K562 (cell line): ENCODE measurements around the gene SLX4IP. TPM values are rescaled to one million over a fixed set of nuclear protein-coding genes. Genes with fewer than 3 reads are reported as not detected.

Source experiments
- ATAC-seq: fragments of 200-7000 bp; cut with Tn5 transposase; 3 replicates; pipeline ENCODE4 v1.9.1; 2020; ENCODE audit warnings: moderate library complexity
- BruUV-seq: library from RNA; stranded (reverse); fragments of 400-500 nt; replicated peaks from 2 replicates; lab custom pipeline; 2021; lab: Mats Ljungman, UMichigan
- CTCF ChIA-PET: fragments of 300-600 bp; formaldehyde crosslinking; extraction: SDS; loops from one replicate; lab custom pipeline; 2021; ENCODE audit warnings: low intra/inter-chr PET ratio; lab: Yijun Ruan, JAX
- POLR2A ChIA-PET: fragments of 300-600, 350-650 bp; sonication (Branson Sonifier 250); formaldehyde crosslinking; extraction: SDS; loops from one replicate; lab custom pipeline; 2021; ENCODE audit warnings: antibody characterized with exemption, inconsistent platforms; lab: Yijun Ruan, JAX
- DNase-seq, 4 experiments: peaks; one replicate each; pipeline versions ENCODE4 v3.0.0 to v3.0.0-alpha.2; 2011 to 2018; ENCODE audit warnings: low spot score in 3 of 4, mixed read lengths in 3 of 4; ENCODE audit errors: extremely low read depth in 1 of 4
- FAIRE-seq: peaks from 2 replicates; lab custom pipeline; 2011; peaks lifted over from hg19 to GRCh38; lab: Jason Lieb, UNC
- H2AFZ ChIP-seq: 2 replicates; pipeline ENCODE4 v1.6.0; 2011; ENCODE audit warnings: low read depth, low read length, control low read depth, inconsistent platforms
- H3K27ac ChIP-seq: fragments of 200-600 bp; 3 replicates; pipeline ENCODE4 v1.8.0; 2011; ENCODE audit warnings: low read depth, mild to moderate bottlenecking, control low read depth, inconsistent platforms, low read length, moderate library complexity, mixed read lengths; ENCODE audit errors: extremely low read depth
- H3K27me3 ChIP-seq, 2 experiments: fragments of 300-600 bp in 1 of 2; 2 replicates in 1 of 2; 3 replicates in 1 of 2; pipeline versions ENCODE4 v1.6.0 to v1.8.0; 2011; ENCODE audit warnings: inconsistent platforms in 2 of 2, low read length in 2 of 2, mild to moderate bottlenecking in 1 of 2, mixed read lengths in 1 of 2, moderate library complexity in 1 of 2; ENCODE audit not compliant: control insufficient read depth in 2 of 2, insufficient read depth in 2 of 2
- H3K36me3 ChIP-seq: fragments of 300-600 bp; 3 replicates; pipeline ENCODE4 v1.8.0; 2011; ENCODE audit warnings: mild to moderate bottlenecking, low read length, inconsistent platforms; ENCODE audit not compliant: control insufficient read depth, insufficient read depth
- H3K4me1 ChIP-seq, 2 experiments: fragments of 200-600 bp in 1 of 2; replicated peaks in 1 of 2; 2 replicates in 1 of 2; 3 replicates in 1 of 2; pipeline versions ENCODE4 v1.5.1 to v1.8.0; 2011; ENCODE audit warnings: inconsistent platforms in 2 of 2, low read length in 2 of 2, mild to moderate bottlenecking in 1 of 2, mixed read lengths in 1 of 2, moderate library complexity in 1 of 2; ENCODE audit not compliant: control insufficient read depth in 2 of 2, insufficient read depth in 2 of 2
- H3K4me2 ChIP-seq: 2 replicates; pipeline ENCODE4 v1.6.1; 2011; ENCODE audit warnings: low read length, control low read depth, inconsistent platforms, mixed read lengths; ENCODE audit not compliant: insufficient read depth
- H3K4me3 ChIP-seq: fragments of 200-600 bp; sonication (generic), shearing (Covaris generic); 2 replicates; pipeline ENCODE4 v1.5.1; 2016; ENCODE audit warnings: control low read depth, inconsistent platforms
- H3K79me2 ChIP-seq: fragments of 200-600 bp; 3 replicates; pipeline ENCODE4 v1.8.0; 2011; ENCODE audit warnings: low read length, inconsistent platforms; ENCODE audit not compliant: control insufficient read depth, insufficient read depth
- H3K9ac ChIP-seq, 2 experiments: 2 replicates each; pipeline versions ENCODE4 v1.6.0 to v1.6.1; 2011; ENCODE audit warnings: low read depth in 2 of 2, low read length in 2 of 2, control low read depth in 1 of 2, inconsistent platforms in 1 of 2, mild to moderate bottlenecking in 1 of 2, mixed read lengths in 1 of 2; ENCODE audit not compliant: insufficient read depth in 1 of 2
- H3K9me1 ChIP-seq: one replicate; pipeline ENCODE4 v1.6.0; 2011; ENCODE audit warnings: inconsistent platforms, mild to moderate bottlenecking, low read length, moderate library complexity; ENCODE audit not compliant: control insufficient read depth, insufficient read depth
- H3K9me3 ChIP-seq: replicated peaks from 2 replicates; pipeline ENCODE4 v1.5.1; 2011; ENCODE audit warnings: low read depth, low read length, inconsistent platforms; ENCODE audit not compliant: control insufficient read depth, insufficient read depth
- H4K20me1 ChIP-seq: replicated peaks from 2 replicates; pipeline ENCODE4 v1.6.1; 2011; ENCODE audit warnings: low read length, inconsistent platforms, mixed read lengths; ENCODE audit not compliant: control insufficient read depth, insufficient read depth
- CBX1 ChIP-seq: sonication (generic); IDR thresholded peaks from 2 replicates; pipeline ENCODE4 v1.6.1; 2016; ENCODE audit warnings: antibody characterized with exemption, low read depth, mild to moderate bottlenecking
- CUX1 ChIP-seq: fragments of 200-800 bp; sonication (Bioruptor generic); IDR thresholded peaks from 2 replicates; pipeline ENCODE4 v1.6.1; 2016; ENCODE audit warnings: missing genetic modification characterization, missing compliant biosample characterization
- ELF4 ChIP-seq: fragments of 450-650 bp; formaldehyde crosslinking; IDR thresholded peaks from 2 replicates; pipeline ENCODE4 v1.4.0; 2022; ENCODE audit warnings: missing genetic modification characterization
- HNRNPK ChIP-seq: fragments of 200-400 bp; formaldehyde crosslinking; IDR thresholded peaks from one replicate; pipeline ENCODE4 v1.6.1; 2018; ENCODE audit warnings: mild to moderate bottlenecking, low read depth, low read length; ENCODE audit not compliant: poor library complexity, severe bottlenecking
- KDM2B ChIP-seq: fragments of 250-450 bp; sonication (Bioruptor Pico); IDR thresholded peaks from 2 replicates; pipeline ENCODE4 v1.8.0; 2021; ENCODE audit warnings: mild to moderate bottlenecking, moderate library complexity
- KLF6 ChIP-seq: fragments of 250-450 bp; sonication (Bioruptor Pico); IDR thresholded peaks from 2 replicates; pipeline ENCODE4 v1.4.0; 2020; ENCODE audit warnings: mild to moderate bottlenecking, moderate library complexity, borderline replicate concordance
- LEF1 ChIP-seq: fragments of 450-650 bp; IDR thresholded peaks from 2 replicates; pipeline ENCODE4 v1.6.1; 2016; ENCODE audit warnings: mild to moderate bottlenecking
- MAFF ChIP-seq: IDR thresholded peaks from 2 replicates; pipeline ENCODE4 v1.6.1; 2012; ENCODE audit warnings: low read length, improper control_type of control experiment
- NR3C1 ChIP-seq: sonication (generic); formaldehyde crosslinking; IDR thresholded peaks from 2 replicates; pipeline ENCODE4 v1.8.1; 2022; ENCODE audit warnings: missing genetic modification reagents
- ZFP1 ChIP-seq: fragments of 450-650 bp; formaldehyde crosslinking; IDR thresholded peaks from 2 replicates; pipeline ENCODE4 v1.4.0; 2020; ENCODE audit warnings: mild to moderate bottlenecking, mixed read lengths
- ZNF143 ChIP-seq: sonication (generic); formaldehyde crosslinking; IDR thresholded peaks from 2 replicates; pipeline ENCODE4 v1.9.0; 2022; ENCODE audit warnings: mild to moderate bottlenecking, missing genetic modification reagents
- WGBS: fragments of 100-300 bp; shearing (Covaris generic); methylation state at CpG from one replicate; pipeline ENCODE4 v1.1.6; 2016; ENCODE audit warnings: low coverage, mixed read lengths; ENCODE audit not compliant: insufficient coverage; ENCODE audit errors: missing lambda C conversion rate; 5-methylcytosine and 5-hydroxymethylcytosine counted together
- in situ Hi-C: fragments of 300-500 bp; cut with MboI; formaldehyde crosslinking; loops from 4 replicates; pipeline ENCODE4 v1.15.0; 2018; ENCODE audit warnings: inconsistent platforms, mixed read lengths
- intact Hi-C: fragments of 100-400 bp; cut with micrococcal nuclease; formaldehyde crosslinking; loops from 2 replicates; pipeline ENCODE4 v1.14.2; 2022
- polyA plus RNA-seq, 8 experiments: library from polyadenylated mRNA; depleted of rRNA in 4 of 8; stranded (reverse) in 5 of 8; unstranded in 3 of 8; fragments of >200 nt; fragmentation: Nextera tagmentation in 2 of 8; fragmentation: Illumina TruSeq in 1 of 8; extraction: Ambion mirVana in 2 of 8; extraction: Trizol in 1 of 8; gene quantifications; 2 replicates each; pipeline versions ENCODE4 v1.2.1 to v1.2.3, GENCODE V29; 2011 to 2014; ENCODE audit warnings: inconsistent platforms in 1 of 8, missing spikeins in 1 of 8
- total RNA-seq, 7 experiments: library from RNA; depleted of rRNA in 6 of 7; stranded (reverse); fragments of >200 nt in 6 of 7; fragmentation: Illumina TruSeq in 2 of 7; extraction: Trizol in 2 of 7; gene quantifications; 2 replicates each; pipeline versions ENCODE4 v1.2.1 to v1.2.3, GENCODE V29; 2011 to 2021; ENCODE audit warnings: low replicate concordance in 1 of 7
- TF ChIP-seq, protein P1 (sequence below): fragments of 250-450 bp; sonication (Bioruptor Pico); IDR thresholded peaks from 2 replicates; pipeline ENCODE4 v1.4.0; 2020; ENCODE audit warnings: mild to moderate bottlenecking, moderate library complexity
- TF ChIP-seq, protein P2 (sequence below): fragments of 450-650 bp; IDR thresholded peaks from 2 replicates; pipeline ENCODE4 v1.6.1; 2016; ENCODE audit warnings: missing biosample characterization, missing genetic modification characterization

The SLX4IP gene
- total and polyA plus RNA-seq, 9 of the 15 experiments (the other 6 are each of a cell fraction or from before 2014, with no cell fraction given) = 1.5 to 5.9 (median 3.5) TPM

GRCh38 chr20:10665791-10666190 is 230.7 kb downstream of the SLX4IP start:
- Histone ChIP-seq H3K4me3 (no peak overlapping the region), H3K79me2 (no peaks in the 10 kb centered on the region), H3K9me1 (no peaks in the 10 kb centered on the region), H3K4me2 (no peak overlapping the region), H2AFZ (no peak overlapping the region), H3K9me3 (no peaks in the 10 kb centered on the region), H3K4me1 (no peaks in the 10 kb centered on the region), H3K36me3 (no peaks in the 10 kb centered on the region), H3K27ac (no peak overlapping the region), H3K27me3 (peaks cover 0 to 31% of the 10 kb centered on the region in 2 experiments; a peak in 2 of 5 replicates), H3K9ac (no peak overlapping the region), H4K20me1 (no peaks in the 10 kb centered on the region)
- BruUV-seq = no TSS peak
- DNase-seq (no peak), ATAC-seq (no peak), FAIRE-seq (no peak)
- in situ Hi-C loops (no loop called here), intact Hi-C loops (no loop called here)
- WGBS = 0% methylated on average over 5 of the region's 6 CpGs
- CTCF ChIA-PET = no interaction called here
- POLR2A ChIA-PET = no interaction called here
- TF ChIP-seq KLF6 (no peak), MAFF (no peak), ELF4 (CRISPR knock-in tag) (no peak), ZNF143 (CRISPR knock-in tag) (no peak), CBX1 (no peak), NR3C1 (CRISPR knock-in tag) (no peak), ZFP1 (CRISPR knock-in tag) (no peak), HNRNPK (no peak), LEF1 (no peak), CUX1 (CRISPR knock-in tag) (no peak), KDM2B (CRISPR knock-in tag) (no peak)
- TF ChIP-seq, protein P1, sequence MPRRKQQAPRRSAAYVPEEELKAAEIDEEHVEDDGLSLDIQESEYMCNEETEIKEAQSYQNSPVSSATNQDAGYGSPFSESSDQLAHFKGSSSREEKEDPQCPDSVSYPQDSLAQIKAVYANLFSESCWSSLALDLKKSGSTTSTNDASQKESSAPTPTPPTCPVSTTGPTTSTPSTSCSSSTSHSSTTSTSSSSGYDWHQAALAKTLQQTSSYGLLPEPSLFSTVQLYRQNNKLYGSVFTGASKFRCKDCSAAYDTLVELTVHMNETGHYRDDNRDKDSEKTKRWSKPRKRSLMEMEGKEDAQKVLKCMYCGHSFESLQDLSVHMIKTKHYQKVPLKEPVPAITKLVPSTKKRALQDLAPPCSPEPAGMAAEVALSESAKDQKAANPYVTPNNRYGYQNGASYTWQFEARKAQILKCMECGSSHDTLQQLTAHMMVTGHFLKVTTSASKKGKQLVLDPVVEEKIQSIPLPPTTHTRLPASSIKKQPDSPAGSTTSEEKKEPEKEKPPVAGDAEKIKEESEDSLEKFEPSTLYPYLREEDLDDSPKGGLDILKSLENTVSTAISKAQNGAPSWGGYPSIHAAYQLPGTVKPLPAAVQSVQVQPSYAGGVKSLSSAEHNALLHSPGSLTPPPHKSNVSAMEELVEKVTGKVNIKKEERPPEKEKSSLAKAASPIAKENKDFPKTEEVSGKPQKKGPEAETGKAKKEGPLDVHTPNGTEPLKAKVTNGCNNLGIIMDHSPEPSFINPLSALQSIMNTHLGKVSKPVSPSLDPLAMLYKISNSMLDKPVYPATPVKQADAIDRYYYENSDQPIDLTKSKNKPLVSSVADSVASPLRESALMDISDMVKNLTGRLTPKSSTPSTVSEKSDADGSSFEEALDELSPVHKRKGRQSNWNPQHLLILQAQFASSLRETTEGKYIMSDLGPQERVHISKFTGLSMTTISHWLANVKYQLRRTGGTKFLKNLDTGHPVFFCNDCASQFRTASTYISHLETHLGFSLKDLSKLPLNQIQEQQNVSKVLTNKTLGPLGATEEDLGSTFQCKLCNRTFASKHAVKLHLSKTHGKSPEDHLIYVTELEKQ (CRISPR knock-in tag) = no peak
- TF ChIP-seq, protein P2, sequence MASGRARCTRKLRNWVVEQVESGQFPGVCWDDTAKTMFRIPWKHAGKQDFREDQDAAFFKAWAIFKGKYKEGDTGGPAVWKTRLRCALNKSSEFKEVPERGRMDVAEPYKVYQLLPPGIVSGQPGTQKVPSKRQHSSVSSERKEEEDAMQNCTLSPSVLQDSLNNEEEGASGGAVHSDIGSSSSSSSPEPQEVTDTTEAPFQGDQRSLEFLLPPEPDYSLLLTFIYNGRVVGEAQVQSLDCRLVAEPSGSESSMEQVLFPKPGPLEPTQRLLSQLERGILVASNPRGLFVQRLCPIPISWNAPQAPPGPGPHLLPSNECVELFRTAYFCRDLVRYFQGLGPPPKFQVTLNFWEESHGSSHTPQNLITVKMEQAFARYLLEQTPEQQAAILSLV (tag) = no peak
